Activated CD8-positive, alpha-beta T cell treated with anti-CD3 and anti-CD28 coated beads for 36 hours (primary cell): ENCODE results near the gene ATP6V1G3. TPM values are rescaled to one million over a fixed set of nuclear protein-coding genes. Genes with fewer than 3 reads are reported as not detected.
"Not testable (repeated sequence)": the region's sequence is repeated elsewhere in the genome, so short reads cannot be mapped to it uniquely, and the experiment has no call there.

ENCODE experiments used
- ATAC-seq: fragments of 200-7000 bp; cut with Tn5 transposase; one replicate; pipeline ENCODE4 v1.10.0; 2021; ENCODE audit warnings: mild to moderate bottlenecking, moderate library complexity
- CTCF ChIA-PET: fragments of 350-600 bp; sonication (Branson Sonifier 250); formaldehyde crosslinking; loops from one replicate; lab custom pipeline; 2021; ENCODE audit warnings: antibody characterized with exemption; lab: Charles Lee
- POLR2A ChIA-PET: fragments of 350-600 bp; sonication (Branson Sonifier 250); formaldehyde crosslinking; loops from one replicate; lab custom pipeline; 2021; ENCODE audit warnings: antibody characterized with exemption; lab: Charles Lee
- DNase-seq: peaks from one replicate; pipeline ENCODE4 v3.0.0-alpha.2; 2020
- H3K27ac Mint-ChIP-seq: one replicate; pipeline ENCODE4 v1.8.0; 2021; ENCODE audit warnings: mild to moderate bottlenecking, mixed read lengths
- H3K27me3 Mint-ChIP-seq: one replicate; pipeline ENCODE4 v1.8.0; 2021; ENCODE audit warnings: mixed read lengths
- H3K36me3 Mint-ChIP-seq: one replicate; pipeline ENCODE4 v1.8.0; 2021; ENCODE audit warnings: low read depth, mixed read lengths
- H3K4me1 Mint-ChIP-seq: one replicate; pipeline ENCODE4 v1.8.0; 2021; ENCODE audit warnings: low read depth, mixed read lengths
- H3K4me3 Mint-ChIP-seq: one replicate; pipeline ENCODE4 v1.8.0; 2021; ENCODE audit warnings: mild to moderate bottlenecking, moderate library complexity, mixed read lengths
- H3K9me3 Mint-ChIP-seq: one replicate; pipeline ENCODE4 v1.8.0; 2021; ENCODE audit warnings: mixed read lengths
- intact Hi-C: fragments of 100-400 bp; cut with micrococcal nuclease; formaldehyde crosslinking; loops from one replicate; pipeline ENCODE4 v1.10.0; 2022
- total RNA-seq, 2 experiments: library from RNA; stranded (reverse); gene quantifications; one replicate each; pipeline ENCODE4 v1.2.3, GENCODE V29; 2021
- TF ChIP-seq, protein P1 (sequence below): fragments of 200-600 bp; IDR thresholded peaks from one replicate; pipeline ENCODE4 v1.8.0; 2022; ENCODE audit warnings: antibody characterized with exemption, mild to moderate bottlenecking

The ATP6V1G3 gene
- total RNA-seq, 2 experiments from 2014 or later: not detected

DNA sequence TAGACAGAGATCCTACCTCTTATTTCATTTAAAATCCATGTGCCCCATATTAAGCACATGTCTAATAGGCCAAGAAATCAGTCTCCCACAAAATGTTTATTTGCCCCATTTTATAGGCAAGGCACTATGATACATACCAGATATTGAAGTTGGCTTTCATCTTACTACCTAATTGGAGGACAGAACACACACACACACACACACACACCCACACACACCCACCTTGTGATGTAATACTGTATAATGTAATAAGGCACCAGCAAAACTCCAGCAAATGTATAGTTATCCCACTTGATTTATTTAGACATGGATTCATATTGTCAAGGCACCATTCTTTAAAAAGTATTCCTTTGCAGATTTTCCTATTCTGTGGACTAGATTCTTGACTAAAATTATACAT, 56.8 kb downstream of the ATP6V1G3 start:
- TF ChIP-seq, protein P1, sequence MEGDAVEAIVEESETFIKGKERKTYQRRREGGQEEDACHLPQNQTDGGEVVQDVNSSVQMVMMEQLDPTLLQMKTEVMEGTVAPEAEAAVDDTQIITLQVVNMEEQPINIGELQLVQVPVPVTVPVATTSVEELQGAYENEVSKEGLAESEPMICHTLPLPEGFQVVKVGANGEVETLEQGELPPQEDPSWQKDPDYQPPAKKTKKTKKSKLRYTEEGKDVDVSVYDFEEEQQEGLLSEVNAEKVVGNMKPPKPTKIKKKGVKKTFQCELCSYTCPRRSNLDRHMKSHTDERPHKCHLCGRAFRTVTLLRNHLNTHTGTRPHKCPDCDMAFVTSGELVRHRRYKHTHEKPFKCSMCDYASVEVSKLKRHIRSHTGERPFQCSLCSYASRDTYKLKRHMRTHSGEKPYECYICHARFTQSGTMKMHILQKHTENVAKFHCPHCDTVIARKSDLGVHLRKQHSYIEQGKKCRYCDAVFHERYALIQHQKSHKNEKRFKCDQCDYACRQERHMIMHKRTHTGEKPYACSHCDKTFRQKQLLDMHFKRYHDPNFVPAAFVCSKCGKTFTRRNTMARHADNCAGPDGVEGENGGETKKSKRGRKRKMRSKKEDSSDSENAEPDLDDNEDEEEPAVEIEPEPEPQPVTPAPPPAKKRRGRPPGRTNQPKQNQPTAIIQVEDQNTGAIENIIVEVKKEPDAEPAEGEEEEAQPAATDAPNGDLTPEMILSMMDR: no peak
- no peak overlapping the region for H3K27ac Mint-ChIP-seq
- ATAC-seq: no peak
- intact Hi-C loops: no loop called here
- H3K4me1 Mint-ChIP-seq: no peaks in the 10 kb centered on the region
- H3K9me3 Mint-ChIP-seq: peaks cover 2% of the 10 kb centered on the region
- H3K4me3 Mint-ChIP-seq: no peak overlapping the region
- DNase-seq: no peak
- H3K27me3 Mint-ChIP-seq: no peaks in the 10 kb centered on the region
- ChIA-PET CTCF (no interaction called here), POLR2A (no interaction called here)
- no peaks in the 10 kb centered on the region for H3K36me3 Mint-ChIP-seq

GRCh38 chr1:198483006-198483405, 57.5 kb downstream of the ATP6V1G3 start:
- TF ChIP-seq, protein P1: no peak
- ChIA-PET CTCF (no interaction called here), POLR2A (no interaction called here)
- DNase-seq: no peak
- Mint-ChIP-seq H3K27ac (no peak overlapping the region), H3K9me3 (peaks cover 2% of the 10 kb centered on the region), H3K4me1 (no peaks in the 10 kb centered on the region), H3K36me3 (no peaks in the 10 kb centered on the region), H3K27me3 (no peaks in the 10 kb centered on the region), H3K4me3 (no peak overlapping the region)
- intact Hi-C loops: no loop called here
- ATAC-seq: no peak

GRCh38 chr1:198481661-198482060, 58.8 kb downstream of the ATP6V1G3 start:
- intact Hi-C loops: no loop called here
- ChIA-PET POLR2A (no interaction called here), CTCF (interaction anchor here (1.2 to 1.7 kb wide), 3 partner anchors 10 to 123 kb away, joined by 3 to 4 read pairs (median 4); no protein-coding TSS in a partner anchor)
- ATAC-seq (no peak), DNase-seq (no peak)
- H3K4me3 Mint-ChIP-seq: no peak overlapping the region
- H3K27me3 Mint-ChIP-seq: no peaks in the 10 kb centered on the region
- H3K27ac Mint-ChIP-seq: no peak overlapping the region
- TF ChIP-seq, protein P1: no peak
- H3K36me3 Mint-ChIP-seq: no peaks in the 10 kb centered on the region
- H3K4me1 Mint-ChIP-seq: no peaks in the 10 kb centered on the region
- peaks cover 2% of the 10 kb centered on the region for H3K9me3 Mint-ChIP-seq

DNA sequence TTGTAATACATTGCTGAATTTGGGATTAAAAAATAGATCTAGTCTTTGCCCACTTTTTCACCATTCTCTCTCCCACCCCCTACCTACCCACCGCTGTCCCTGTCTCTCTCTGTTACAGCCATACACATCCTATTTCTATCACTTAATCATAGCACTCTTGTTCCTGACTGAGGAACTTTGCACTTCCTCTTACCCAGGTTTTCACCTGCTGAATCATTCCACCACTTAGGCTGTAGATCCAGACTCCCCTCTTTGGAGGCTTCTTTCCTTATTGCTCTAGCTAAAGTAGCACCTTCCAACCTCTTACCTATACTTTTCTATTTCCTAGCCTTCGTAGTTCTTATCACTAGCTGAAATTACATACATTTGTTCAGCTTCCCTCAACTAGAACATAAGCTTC, 59.6 kb downstream of the ATP6V1G3 start:
- ChIA-PET POLR2A (no interaction called here), CTCF (interaction anchor here (1.2 to 1.7 kb wide), 3 partner anchors 11 to 122 kb away, joined by 3 to 4 read pairs (median 4); no protein-coding TSS in a partner anchor)
- TF ChIP-seq, protein P1: no peak
- H3K4me3 Mint-ChIP-seq: no peak overlapping the region
- no peak for DNase-seq
- intact Hi-C loops: no loop called here
- H3K27me3 Mint-ChIP-seq: no peaks in the 10 kb centered on the region
- peaks cover 2% of the 10 kb centered on the region for H3K9me3 Mint-ChIP-seq
- H3K27ac Mint-ChIP-seq: no peak overlapping the region
- peaks cover under 1% of the 10 kb centered on the region for H3K36me3 Mint-ChIP-seq
- H3K4me1 Mint-ChIP-seq: no peaks in the 10 kb centered on the region
- ATAC-seq: no peak

DNA sequence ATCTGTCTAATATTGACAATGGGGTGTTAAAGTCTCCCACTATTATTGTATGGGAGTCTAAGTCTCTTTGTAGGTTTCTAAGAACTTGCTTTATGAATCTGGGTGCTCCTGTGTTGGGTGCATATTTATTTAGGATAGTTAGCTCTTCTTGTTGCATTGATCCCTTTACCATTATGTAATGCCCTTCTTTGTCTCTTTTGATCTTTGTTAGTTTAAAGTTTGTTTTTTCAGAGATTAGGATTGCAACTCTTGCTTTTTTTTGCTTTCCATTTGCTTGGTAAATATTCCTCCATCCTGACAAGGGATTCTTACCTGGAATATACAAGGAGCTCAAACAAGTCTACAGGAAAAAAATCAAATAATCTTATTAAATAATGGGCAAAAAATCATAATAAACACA, 63.1 kb downstream of the ATP6V1G3 start:
- POLR2A ChIA-PET, H3K4me1 Mint-ChIP-seq, H3K27me3 Mint-ChIP-seq, DNase-seq, H3K27ac Mint-ChIP-seq, H3K36me3 Mint-ChIP-seq, CTCF ChIA-PET, ATAC-seq, H3K4me3 Mint-ChIP-seq, intact Hi-C loops: not testable (repeated sequence)
- peaks cover 12% of the 10 kb centered on the region for H3K9me3 Mint-ChIP-seq

Other genes with a start within 250 kb of the ATP6V1G3 start
- 100 to 1,000 TPM; 475 to 499 TPM for gene PTPRC, start 98.4 kb upstream of the ATP6V1G3 start, total RNA-seq